Measurements from ENCODE around the gene ZCCHC4.
"Not testable (repeated sequence)": the region's sequence is repeated elsewhere in the genome, so short reads cannot be mapped to it uniquely, and the experiment has no call there.

ZCCHC4 gene

DNA sequence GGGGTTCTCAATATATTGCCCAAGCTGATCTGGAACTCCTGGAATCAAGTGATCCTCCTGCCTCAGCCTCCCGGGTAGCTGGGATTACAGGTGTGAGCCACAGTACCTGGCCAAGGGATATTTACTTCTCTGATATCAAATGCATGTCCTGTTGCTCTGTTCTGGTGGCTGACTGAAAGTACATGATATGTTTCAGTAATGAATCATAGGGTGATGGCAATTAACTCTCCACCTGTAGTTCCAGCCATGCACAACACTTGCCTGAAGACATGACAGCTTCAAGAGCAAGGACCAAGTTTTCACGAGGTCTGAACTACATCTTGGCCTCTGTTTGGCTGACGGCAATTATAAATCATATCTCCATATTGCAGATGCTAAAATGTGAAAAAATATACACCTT lies 9.1 kb downstream of the ZCCHC4 start:
- no peaks in the 10 kb centered on the region for H3K9me3 ChIP-seq (replicated peaks; ENCODE audit: low read length)
- no peak overlapping the region for H3K4me2 ChIP-seq (ENCODE audit: low read length)
- peaks cover 16% of the 10 kb centered on the region for H3K4me1 ChIP-seq (ENCODE audit: control insufficient read depth, insufficient read depth, low read length)
- H3K27me3 ChIP-seq (ENCODE audit: control insufficient read depth, insufficient read depth, low read length), result no peaks in the 10 kb centered on the region
- H3K36me3 ChIP-seq (ENCODE audit: insufficient read depth, low read length), result peaks cover 5% of the 10 kb centered on the region
- H3K9ac ChIP-seq (ENCODE audit: low read depth, low read length), result no peak overlapping the region
- H3K4me3 ChIP-seq (ENCODE audit: low read length), result no peak overlapping the region

- not testable (repeated sequence) for H3K4me2 ChIP-seq (ENCODE audit: low read length)
Observed at GRCh38 chr4:25328463-25328862, 15.9 kb downstream of the ZCCHC4 start.

DNA sequence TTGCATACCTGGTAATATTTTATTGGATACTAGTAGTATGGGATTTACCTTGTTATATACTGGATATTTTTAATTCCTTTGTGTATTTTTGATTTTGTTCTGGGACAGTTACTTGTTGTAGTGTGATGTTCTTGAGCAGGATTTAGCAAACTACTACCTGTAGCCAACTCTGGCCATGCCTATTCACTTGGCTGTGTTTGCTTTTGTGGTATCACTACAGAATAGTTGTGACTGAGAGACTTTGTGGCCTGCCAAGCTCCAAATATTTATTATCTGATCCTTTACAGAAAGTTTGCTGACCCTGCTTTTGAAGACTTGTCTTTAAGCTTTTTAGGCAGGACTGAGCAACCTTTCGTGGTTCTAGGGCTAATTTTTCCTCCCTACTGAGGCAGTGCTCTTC lies 17.8 kb downstream of the ZCCHC4 start:
- H3K9me3 ChIP-seq (replicated peaks; ENCODE audit: low read length), result no peaks in the 10 kb centered on the region
- no peak overlapping the region for H3K4me3 ChIP-seq (ENCODE audit: low read length)

More at GRCh38 chr4:25328463-25328862, 15.9 kb downstream of the ZCCHC4 start:
- H3K9ac ChIP-seq (ENCODE audit: low read depth, low read length); H3K4me3 ChIP-seq (ENCODE audit: low read length); H3K4me1 ChIP-seq (ENCODE audit: control insufficient read depth, insufficient read depth, low read length); H3K9me3 ChIP-seq (replicated peaks; ENCODE audit: low read length); H3K27me3 ChIP-seq (ENCODE audit: control insufficient read depth, insufficient read depth, low read length); H3K36me3 ChIP-seq (ENCODE audit: insufficient read depth, low read length): not testable (repeated sequence)

DNA sequence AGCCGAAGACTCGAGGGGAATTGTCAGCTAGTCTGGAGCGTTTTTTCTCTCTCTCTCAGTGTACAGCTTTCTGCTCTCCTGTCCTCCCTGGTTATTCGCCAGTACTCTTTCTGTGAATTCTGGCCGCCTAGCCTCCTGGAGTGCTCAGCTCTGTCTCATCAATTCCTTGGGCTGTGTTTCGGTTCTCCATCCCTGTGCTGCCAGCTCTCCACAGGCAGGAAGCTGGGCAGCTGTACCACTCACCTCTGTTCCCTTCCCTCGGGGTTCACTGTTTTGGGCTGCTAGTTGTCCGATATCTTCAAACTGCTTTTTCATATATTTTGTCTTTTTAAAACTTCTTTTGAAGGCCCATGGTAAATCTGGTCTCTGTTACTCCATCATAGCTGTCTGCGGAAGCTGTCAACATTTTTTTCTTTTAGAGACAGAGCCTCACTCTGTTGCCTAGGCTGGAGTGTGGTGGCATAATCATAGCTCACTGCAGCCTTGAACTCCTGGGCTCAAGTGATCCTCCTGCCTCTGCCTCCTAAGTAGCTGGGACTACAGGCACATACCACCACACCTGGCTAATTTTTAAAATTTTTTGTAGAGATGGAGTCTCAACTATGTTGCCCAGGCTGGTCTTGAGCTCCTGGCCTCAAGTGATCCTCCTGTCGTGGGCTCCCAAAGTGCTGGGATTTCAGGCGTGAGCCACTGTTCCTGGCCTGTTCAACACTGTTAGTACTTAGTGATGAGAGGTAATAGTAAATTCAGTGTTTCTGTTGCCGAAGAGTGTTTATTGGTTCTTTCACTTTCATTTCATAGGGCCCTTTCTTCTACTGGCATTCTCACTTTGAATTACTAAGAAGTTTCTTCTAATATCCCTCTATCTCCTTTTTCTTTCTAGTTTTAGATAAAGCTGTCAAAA lies 18.6 kb downstream of the ZCCHC4 start:
- no peaks in the 10 kb centered on the region for H3K4me1 ChIP-seq (ENCODE audit: control insufficient read depth, insufficient read depth, low read length)
- no peak overlapping the region for H3K4me2 ChIP-seq (ENCODE audit: low read length)
- H3K9me3 ChIP-seq (replicated peaks; ENCODE audit: low read length), result no peaks in the 10 kb centered on the region
- no peak overlapping the region for H3K9ac ChIP-seq (ENCODE audit: low read depth, low read length)
- H3K36me3 ChIP-seq (ENCODE audit: insufficient read depth, low read length), result no peaks in the 10 kb centered on the region
- no peaks in the 10 kb centered on the region for H3K27me3 ChIP-seq (ENCODE audit: control insufficient read depth, insufficient read depth, low read length)
- no peak overlapping the region for H3K4me3 ChIP-seq (ENCODE audit: low read length)

More for the DNA sequence above, 17.8 kb downstream of the ZCCHC4 start:
- Histone ChIP-seq H3K36me3 (ENCODE audit: insufficient read depth, low read length) (no peaks in the 10 kb centered on the region), H3K27me3 (ENCODE audit: control insufficient read depth, insufficient read depth, low read length) (no peaks in the 10 kb centered on the region), H3K4me1 (ENCODE audit: control insufficient read depth, insufficient read depth, low read length) (no peaks in the 10 kb centered on the region), H3K9ac (ENCODE audit: low read depth, low read length) (no peak overlapping the region), H3K4me2 (ENCODE audit: low read length) (no peak overlapping the region)

DNA sequence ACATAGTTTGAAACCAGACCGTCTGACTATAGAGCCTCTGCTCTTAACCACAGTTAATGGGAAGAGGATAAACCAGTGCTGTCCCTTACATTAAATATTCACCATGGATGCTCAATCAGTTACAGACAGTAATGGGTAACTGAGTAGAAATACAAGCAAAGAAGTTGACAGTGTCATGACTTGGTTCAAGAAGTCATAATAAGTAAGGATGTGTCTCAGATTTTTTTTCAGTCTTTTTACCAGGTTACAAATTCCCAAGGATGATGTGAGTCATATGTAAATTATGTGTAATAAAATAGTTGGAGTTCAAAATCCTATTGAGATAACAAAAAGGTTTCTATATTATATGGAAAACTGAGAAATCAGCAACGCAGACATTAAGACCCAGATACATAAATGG lies 31.1 kb downstream of the ZCCHC4 start:
- Histone ChIP-seq H3K9me3 (replicated peaks; ENCODE audit: low read length) (no peaks in the 10 kb centered on the region), H3K4me1 (ENCODE audit: control insufficient read depth, insufficient read depth, low read length) (peaks cover 3% of the 10 kb centered on the region), H3K27me3 (ENCODE audit: control insufficient read depth, insufficient read depth, low read length) (no peaks in the 10 kb centered on the region), H3K4me3 (ENCODE audit: low read length) (no peak overlapping the region), H3K4me2 (ENCODE audit: low read length) (no peak overlapping the region), H3K9ac (ENCODE audit: low read depth, low read length) (no peak overlapping the region), H3K36me3 (ENCODE audit: insufficient read depth, low read length) (no peaks in the 10 kb centered on the region)

- Histone ChIP-seq H3K9ac (ENCODE audit: low read depth, low read length) (no peak overlapping the region), H3K27me3 (ENCODE audit: control insufficient read depth, insufficient read depth, low read length) (no peaks in the 10 kb centered on the region), H3K4me3 (ENCODE audit: low read length) (no peak overlapping the region), H3K9me3 (replicated peaks; ENCODE audit: low read length) (no peaks in the 10 kb centered on the region), H3K36me3 (ENCODE audit: insufficient read depth, low read length) (no peaks in the 10 kb centered on the region), H3K4me2 (ENCODE audit: low read length) (no peak overlapping the region), H3K4me1 (ENCODE audit: control insufficient read depth, insufficient read depth, low read length) (peaks cover 3% of the 10 kb centered on the region)
Observed at GRCh38 chr4:25345744-25346143, 33.2 kb downstream of the ZCCHC4 start.

GRCh38 chr4:25346913-25347312 lies 34.3 kb downstream of the ZCCHC4 start:
- Histone ChIP-seq H3K27me3 (ENCODE audit: control insufficient read depth, insufficient read depth, low read length) (no peaks in the 10 kb centered on the region), H3K4me1 (ENCODE audit: control insufficient read depth, insufficient read depth, low read length) (peaks cover 4% of the 10 kb centered on the region), H3K36me3 (ENCODE audit: insufficient read depth, low read length) (no peaks in the 10 kb centered on the region), H3K4me3 (ENCODE audit: low read length) (no peak overlapping the region), H3K9me3 (replicated peaks; ENCODE audit: low read length) (no peaks in the 10 kb centered on the region), H3K9ac (ENCODE audit: low read depth, low read length) (no peak overlapping the region), H3K4me2 (ENCODE audit: low read length) (no peak overlapping the region)

DNA sequence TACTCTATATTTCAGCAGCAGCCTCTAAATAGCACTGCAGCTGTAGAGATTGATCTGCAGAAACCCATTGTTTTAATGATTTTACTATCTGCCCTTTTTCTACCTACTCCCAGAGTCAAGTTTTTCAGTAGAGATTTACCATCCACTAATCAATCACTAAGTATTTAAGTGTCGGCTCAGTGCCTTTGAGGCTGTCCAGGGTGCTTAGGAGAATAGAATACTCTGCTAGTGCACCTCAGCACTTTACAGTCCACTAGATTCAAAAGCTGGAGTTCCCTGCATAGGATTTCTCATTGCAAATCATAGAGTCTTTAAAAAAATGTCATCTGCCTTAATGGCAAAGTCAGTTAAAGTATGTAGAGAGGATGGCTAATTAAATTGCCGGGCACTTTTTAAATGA lies 34.9 kb downstream of the ZCCHC4 start:
- Histone ChIP-seq H3K4me1 (ENCODE audit: control insufficient read depth, insufficient read depth, low read length) (peaks cover 8% of the 10 kb centered on the region), H3K27me3 (ENCODE audit: control insufficient read depth, insufficient read depth, low read length) (no peaks in the 10 kb centered on the region), H3K4me3 (ENCODE audit: low read length) (no peak overlapping the region), H3K9me3 (replicated peaks; ENCODE audit: low read length) (no peaks in the 10 kb centered on the region), H3K9ac (ENCODE audit: low read depth, low read length) (no peak overlapping the region), H3K4me2 (ENCODE audit: low read length) (no peak overlapping the region), H3K36me3 (ENCODE audit: insufficient read depth, low read length) (no peaks in the 10 kb centered on the region)

DNA sequence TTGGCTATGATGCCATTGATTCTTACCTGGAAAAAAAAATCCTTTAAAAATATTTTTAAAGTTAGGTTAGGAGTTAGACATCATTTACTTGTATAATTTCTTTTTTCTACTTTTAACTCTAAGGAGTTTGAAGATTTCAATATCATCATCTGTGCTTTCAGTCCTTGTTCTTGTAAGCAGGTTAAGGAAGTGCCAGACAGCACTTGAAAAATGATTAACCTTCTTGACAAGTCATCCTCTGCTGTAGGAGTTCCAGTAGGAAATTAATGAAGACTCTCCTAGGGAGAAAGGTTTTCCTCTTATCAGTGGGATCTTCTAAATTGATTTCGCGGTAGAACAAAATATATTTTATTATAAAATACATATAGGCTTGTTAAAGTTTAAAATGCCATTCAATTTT lies 35.4 kb downstream of the ZCCHC4 start:
- H3K4me3 ChIP-seq (ENCODE audit: low read length), result no peak overlapping the region
- no peaks in the 10 kb centered on the region for H3K36me3 ChIP-seq (ENCODE audit: insufficient read depth, low read length)

DNA sequence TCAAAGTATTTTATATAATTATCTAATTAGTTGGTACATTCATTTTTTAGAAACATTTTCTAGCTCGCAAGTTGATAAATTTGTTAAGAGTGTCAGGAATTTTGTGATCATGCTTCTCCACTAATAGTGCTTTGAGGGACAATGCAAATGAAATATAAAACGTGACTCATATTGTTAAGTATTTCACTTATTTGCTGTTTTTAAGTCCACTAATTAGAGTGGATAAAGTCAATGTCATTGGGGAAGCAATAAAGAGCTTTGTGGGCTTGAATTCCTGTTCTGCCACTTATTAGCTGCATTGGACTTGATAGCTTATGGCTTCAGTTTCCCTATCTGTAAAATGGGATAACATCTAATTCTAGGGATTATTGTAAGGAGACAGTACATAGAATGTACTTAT lies 38.0 kb downstream of the ZCCHC4 start:
- no peak overlapping the region for H3K4me2 ChIP-seq (ENCODE audit: low read length)
- no peaks in the 10 kb centered on the region for H3K36me3 ChIP-seq (ENCODE audit: insufficient read depth, low read length)
- H3K4me1 ChIP-seq (ENCODE audit: control insufficient read depth, insufficient read depth, low read length), result peaks cover 5% of the 10 kb centered on the region
- no peak overlapping the region for H3K9ac ChIP-seq (ENCODE audit: low read depth, low read length)
- H3K9me3 ChIP-seq (replicated peaks; ENCODE audit: low read length), result no peaks in the 10 kb centered on the region
- no peak overlapping the region for H3K4me3 ChIP-seq (ENCODE audit: low read length)
- no peaks in the 10 kb centered on the region for H3K27me3 ChIP-seq (ENCODE audit: control insufficient read depth, insufficient read depth, low read length)

More for the DNA sequence above, 35.4 kb downstream of the ZCCHC4 start:
- no peaks in the 10 kb centered on the region for H3K27me3 ChIP-seq (ENCODE audit: control insufficient read depth, insufficient read depth, low read length)
- no peaks in the 10 kb centered on the region for H3K9me3 ChIP-seq (replicated peaks; ENCODE audit: low read length)
- no peak overlapping the region for H3K9ac ChIP-seq (ENCODE audit: low read depth, low read length)
- H3K4me1 ChIP-seq (ENCODE audit: control insufficient read depth, insufficient read depth, low read length), result peaks cover 8% of the 10 kb centered on the region
- no peak overlapping the region for H3K4me2 ChIP-seq (ENCODE audit: low read length)

DNA sequence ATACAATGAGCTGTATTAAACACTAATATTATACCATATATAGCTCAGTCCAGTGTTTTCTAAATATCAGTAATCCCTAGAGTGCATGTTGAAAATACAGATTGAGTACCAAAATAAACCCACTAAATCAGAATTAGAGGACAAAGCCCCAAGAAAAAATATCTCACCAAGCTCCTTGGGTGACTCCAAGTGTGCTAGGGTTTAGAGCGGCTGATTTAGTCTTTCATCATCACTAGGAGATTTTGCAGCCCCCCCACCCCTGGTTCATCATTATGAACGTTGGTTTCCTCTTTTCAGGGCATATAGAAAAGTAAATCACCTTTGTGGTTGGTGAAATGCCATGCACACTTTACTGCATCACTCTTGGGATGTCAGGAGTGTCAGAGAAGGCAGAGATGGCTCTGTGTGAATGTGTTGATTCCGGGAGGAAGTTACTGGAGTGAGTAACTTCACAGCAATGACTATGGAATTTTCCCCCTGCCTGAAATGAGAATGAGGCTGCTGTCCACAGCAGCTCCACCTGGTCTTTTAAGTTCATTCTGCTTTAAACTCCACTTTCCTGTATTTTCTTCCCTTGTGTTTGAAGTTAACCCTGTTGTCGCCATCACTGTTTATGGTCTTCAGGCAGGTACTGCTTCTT lies 39.3 kb downstream of the ZCCHC4 start:
- H3K4me3 ChIP-seq (ENCODE audit: low read length), result no peak overlapping the region
- H3K9ac ChIP-seq (ENCODE audit: low read depth, low read length), result no peak overlapping the region
- H3K4me1 ChIP-seq (ENCODE audit: control insufficient read depth, insufficient read depth, low read length), result peaks cover 5% of the 10 kb centered on the region
- no peaks in the 10 kb centered on the region for H3K36me3 ChIP-seq (ENCODE audit: insufficient read depth, low read length)
- H3K9me3 ChIP-seq (replicated peaks; ENCODE audit: low read length), result no peaks in the 10 kb centered on the region
- H3K4me2 ChIP-seq (ENCODE audit: low read length), result no peak overlapping the region
- no peaks in the 10 kb centered on the region for H3K27me3 ChIP-seq (ENCODE audit: control insufficient read depth, insufficient read depth, low read length)

DNA sequence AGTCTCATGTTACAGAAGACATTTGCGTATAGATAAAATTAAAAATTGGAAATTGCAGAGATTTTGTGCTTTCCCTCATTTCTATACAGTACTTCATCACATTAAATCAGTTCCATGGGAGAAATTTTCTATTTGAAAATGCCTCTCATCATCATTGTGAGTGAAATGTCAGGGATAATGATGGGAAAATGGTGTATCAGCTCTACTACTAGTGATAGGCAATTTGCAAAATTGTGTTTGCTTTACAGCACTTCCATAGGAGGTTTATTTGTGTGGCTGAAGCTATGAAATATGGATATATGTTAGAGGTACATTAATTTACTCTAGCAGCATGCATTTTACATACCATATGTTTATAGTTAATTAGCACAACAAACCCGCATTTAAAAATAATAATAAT lies 43.5 kb downstream of the ZCCHC4 start:
- Histone ChIP-seq H3K36me3 (ENCODE audit: insufficient read depth, low read length) (no peaks in the 10 kb centered on the region), H3K27me3 (ENCODE audit: control insufficient read depth, insufficient read depth, low read length) (no peaks in the 10 kb centered on the region), H3K4me1 (ENCODE audit: control insufficient read depth, insufficient read depth, low read length) (peaks cover 5% of the 10 kb centered on the region), H3K4me2 (ENCODE audit: low read length) (no peak overlapping the region), H3K9ac (ENCODE audit: low read depth, low read length) (no peak overlapping the region), H3K9me3 (replicated peaks; ENCODE audit: low read length) (no peaks in the 10 kb centered on the region), H3K4me3 (ENCODE audit: low read length) (no peak overlapping the region)
